H7 (cell line): ENCODE measurements around the gene RUBCNL. TPM values are rescaled to one million over a fixed set of nuclear protein-coding genes. Genes with fewer than 3 reads are reported as not detected.

ENCODE experiments used
- DNase-seq: peaks from one replicate; pipeline ENCODE4 v3.0.0; 2012
- H3K27me3 ChIP-seq: 2 replicates; pipeline ENCODE4 v1.6.0; 2011; ENCODE audit warnings: mild to moderate bottlenecking, low read length; ENCODE audit not compliant: control insufficient read depth, insufficient read depth
- H3K36me3 ChIP-seq: replicated peaks from 2 replicates; pipeline ENCODE4 v1.5.1; 2011; ENCODE audit warnings: low read length; ENCODE audit not compliant: control insufficient read depth, insufficient read depth
- H3K4me3 ChIP-seq: 2 replicates; pipeline ENCODE4 v1.5.1; 2011; ENCODE audit warnings: low read depth, mild to moderate bottlenecking, control low read depth, low read length, moderate library complexity; ENCODE audit not compliant: insufficient read depth
- total RNA-seq: library from RNA; depleted of rRNA; stranded (reverse); fragments of >200 nt; shearing (Covaris generic); gene quantifications from 2 replicates; pipeline ENCODE4 v1.2.3, GENCODE V29; 2014

The RUBCNL gene
- total RNA-seq, 1 experiment from 2014 or later, result 3.2 TPM

DNA sequence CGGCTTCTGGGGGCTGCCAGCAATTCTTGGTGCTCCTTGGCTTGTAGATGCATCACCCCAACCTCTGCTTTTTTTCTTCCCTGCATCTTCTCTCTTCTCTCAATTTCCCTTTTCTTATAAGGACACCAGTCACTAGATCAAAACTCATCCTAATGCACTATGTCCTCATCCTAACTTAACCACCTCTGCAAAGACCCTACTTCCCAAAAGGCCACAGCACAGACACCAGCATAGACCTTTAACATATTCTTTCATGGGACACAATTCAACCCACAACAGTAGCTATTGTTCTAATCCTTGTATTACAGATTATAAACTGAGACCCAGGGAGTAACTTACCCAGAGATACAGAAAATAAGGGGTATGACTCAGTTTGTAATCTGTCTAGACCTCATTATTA, 47.0 kb downstream of the RUBCNL start:
- DNase-seq, result no peak
- Histone ChIP-seq H3K4me3 (no peak overlapping the region), H3K27me3 (no peaks in the 10 kb centered on the region), H3K36me3 (no peaks in the 10 kb centered on the region)

DNA sequence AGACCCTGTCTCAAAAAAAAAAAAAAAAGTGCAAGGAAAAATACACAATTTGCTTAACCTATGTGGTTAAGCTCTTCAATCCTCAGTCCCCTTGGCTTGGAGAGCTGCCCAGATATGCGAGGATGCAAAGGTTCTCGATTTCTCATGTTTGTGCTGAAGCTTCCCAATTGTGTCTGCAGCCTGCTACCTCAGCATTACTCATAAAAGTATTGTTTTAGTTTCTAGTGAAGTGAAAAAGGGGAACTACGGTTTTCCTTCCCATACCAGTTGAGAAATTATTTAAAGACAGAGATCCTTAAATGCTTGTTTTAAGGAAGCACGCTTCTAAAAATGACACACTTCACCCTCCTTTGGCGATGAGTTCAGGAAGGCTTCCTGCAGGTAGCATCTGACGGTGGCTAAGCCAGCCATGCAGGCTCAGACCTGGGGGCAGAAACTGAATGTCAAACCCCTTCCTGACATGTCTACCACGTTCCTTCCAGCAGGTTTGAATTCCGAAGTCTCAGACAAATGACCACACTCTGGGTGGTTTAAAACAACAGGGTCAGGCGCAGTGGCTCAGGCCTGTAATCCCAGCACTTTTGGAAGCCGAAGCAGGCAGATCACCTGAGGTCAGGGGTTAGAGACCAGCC, 47.9 kb downstream of the RUBCNL start:
- Histone ChIP-seq H3K36me3 (no peaks in the 10 kb centered on the region), H3K27me3 (no peaks in the 10 kb centered on the region), H3K4me3 (no peak overlapping the region)
- DNase-seq, result no peak

DNA sequence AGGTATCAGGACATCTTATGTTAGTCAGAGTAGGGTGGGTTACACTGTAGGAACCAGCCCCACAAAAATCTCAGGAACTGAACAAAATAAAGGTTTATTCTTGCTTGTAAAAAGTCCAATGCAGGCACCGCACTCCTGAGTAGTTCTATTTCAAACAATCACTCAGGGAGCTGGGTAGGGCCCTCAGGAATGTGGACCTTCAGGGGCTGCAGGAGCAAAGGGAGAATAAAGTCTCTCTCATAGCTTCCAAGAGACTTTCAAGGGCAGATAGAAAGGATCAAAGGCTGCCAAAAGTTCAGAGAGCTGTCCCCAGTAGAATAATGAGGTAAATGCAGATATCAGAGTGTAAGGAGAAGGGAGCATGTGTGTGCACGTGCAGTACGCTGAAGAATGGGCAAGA, 49.4 kb downstream of the RUBCNL start:
- no peaks in the 10 kb centered on the region for H3K27me3 ChIP-seq
- DNase-seq, result no peak
- no peak overlapping the region for H3K4me3 ChIP-seq
- no peaks in the 10 kb centered on the region for H3K36me3 ChIP-seq

DNA sequence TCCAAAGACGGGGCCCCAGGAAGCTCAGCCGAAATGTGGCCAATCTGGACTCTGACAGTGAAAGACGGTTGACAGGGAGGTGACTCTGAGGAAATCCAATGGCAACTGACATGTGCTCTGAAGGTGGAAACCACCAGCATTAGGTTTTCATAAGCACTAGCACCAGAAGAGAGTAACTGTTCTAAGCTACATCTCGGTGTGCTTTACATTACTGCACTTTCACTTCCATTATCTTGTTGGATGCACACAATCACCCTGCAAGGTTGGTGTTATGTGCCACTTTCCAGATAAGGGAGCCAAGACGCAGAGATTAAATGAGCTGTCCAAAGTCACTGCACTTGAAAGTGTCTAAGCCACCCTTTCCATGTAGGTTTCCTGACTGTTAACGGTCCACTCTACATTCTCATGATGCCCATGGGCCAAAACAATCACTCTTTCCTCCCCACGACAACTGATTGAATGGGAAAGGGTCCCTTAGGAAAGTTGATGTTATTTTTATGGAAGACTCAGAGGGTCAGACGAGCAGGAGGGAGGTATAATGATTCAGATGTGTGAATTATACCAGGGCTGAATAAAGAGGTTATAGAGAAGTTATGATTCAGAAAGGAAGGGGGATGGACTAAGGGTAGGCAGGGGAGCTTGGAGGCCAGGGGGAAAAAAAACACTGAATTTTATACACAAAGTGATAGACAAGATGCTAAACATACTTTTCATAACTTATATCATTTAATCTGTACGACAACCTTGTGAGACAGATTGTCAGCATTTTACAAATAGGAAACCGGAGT, 52.8 kb downstream of the RUBCNL start:
- no peaks in the 10 kb centered on the region for H3K36me3 ChIP-seq
- H3K4me3 ChIP-seq, result no peak overlapping the region
- H3K27me3 ChIP-seq, result no peaks in the 10 kb centered on the region
- DNase-seq, result no peak

- H3K4me3 ChIP-seq, result no peak overlapping the region
- no peaks in the 10 kb centered on the region for H3K36me3 ChIP-seq
- no peaks in the 10 kb centered on the region for H3K27me3 ChIP-seq
- DNase-seq, result no peak
These were observed 54.3 kb downstream of the RUBCNL start for GRCh38 chr13:46332772-46333171.

DNA sequence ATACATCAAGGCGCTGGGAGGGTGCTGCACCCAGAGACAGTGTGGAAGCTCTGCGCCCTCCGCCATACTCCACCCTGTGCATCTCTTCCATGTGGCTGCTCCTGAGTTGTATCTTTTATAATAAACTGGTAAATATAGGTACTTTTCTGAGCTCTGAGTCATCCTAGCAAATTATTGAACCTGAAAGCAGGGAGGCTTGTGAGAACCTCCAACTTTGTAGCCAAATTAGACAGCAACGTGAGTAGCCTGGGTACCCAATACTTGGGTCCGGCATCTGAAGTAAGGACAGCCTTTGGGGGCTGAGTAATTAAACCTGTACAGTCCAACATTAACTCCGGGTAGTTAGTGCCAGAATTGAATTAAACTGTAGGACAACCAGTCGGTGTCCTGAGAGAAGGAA, 57.4 kb downstream of the RUBCNL start:
- no peak for DNase-seq
- Histone ChIP-seq H3K36me3 (no peaks in the 10 kb centered on the region), H3K27me3 (no peaks in the 10 kb centered on the region), H3K4me3 (no peak overlapping the region)

DNA sequence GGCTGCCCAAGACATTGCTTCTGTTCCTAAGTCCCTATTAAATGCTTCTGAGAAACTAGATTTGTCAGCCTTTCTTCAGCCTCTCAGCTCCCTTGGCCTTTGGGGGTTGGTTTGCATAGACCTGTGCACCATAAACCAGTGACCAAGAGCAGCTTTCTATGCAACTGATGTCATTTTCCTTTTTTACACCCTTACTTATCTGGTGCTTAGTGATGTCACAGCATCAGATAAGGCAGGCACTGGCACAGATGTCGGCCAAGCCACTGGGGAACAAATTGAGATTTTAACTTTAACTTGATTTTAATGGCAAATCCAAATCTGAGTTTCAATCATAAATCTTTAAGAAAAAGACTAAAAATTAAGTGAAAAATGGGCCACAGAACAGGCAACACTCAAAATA, 59.8 kb downstream of the RUBCNL start:
- Histone ChIP-seq H3K27me3 (no peaks in the 10 kb centered on the region), H3K36me3 (no peaks in the 10 kb centered on the region), H3K4me3 (no peak overlapping the region)
- DNase-seq, result no peak

- H3K4me3 ChIP-seq, result no peak overlapping the region
- no peaks in the 10 kb centered on the region; the same call in 1 of the 2 replicates for H3K27me3 ChIP-seq
- DNase-seq, result no peak
- H3K36me3 ChIP-seq, result no peaks in the 10 kb centered on the region
These were observed 62.1 kb downstream of the RUBCNL start for GRCh38 chr13:46324976-46325375.

- Histone ChIP-seq H3K4me3 (no peak overlapping the region), H3K36me3 (no peaks in the 10 kb centered on the region), H3K27me3 (no peaks in the 10 kb centered on the region; the same call in 1 of the 2 replicates)
- peak; percentile 57 for DNase-seq
These were observed 65.4 kb downstream of the RUBCNL start for GRCh38 chr13:46321494-46322225.

DNA sequence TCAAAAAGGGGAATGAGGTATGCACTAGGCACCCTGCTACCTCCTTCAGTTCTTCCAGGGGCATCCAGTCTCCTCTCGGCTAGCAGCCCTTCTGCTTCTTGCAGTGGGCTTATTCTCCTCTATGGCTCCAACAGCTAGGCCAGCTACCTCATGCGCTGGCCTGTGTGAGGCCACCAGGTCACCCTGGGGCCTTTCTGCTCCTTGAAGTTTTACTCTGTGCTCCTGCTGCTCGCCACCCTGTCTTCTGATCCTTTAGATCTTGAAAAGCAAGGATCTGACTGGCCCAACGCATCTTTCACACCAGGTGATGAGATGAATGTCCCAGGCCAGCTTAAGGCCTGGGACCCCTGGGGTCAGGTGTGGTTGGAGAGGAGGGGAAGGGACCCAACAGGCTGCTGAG, 66.2 kb downstream of the RUBCNL start:
- DNase-seq, result no peak
- Histone ChIP-seq H3K4me3 (no peak overlapping the region), H3K36me3 (no peaks in the 10 kb centered on the region), H3K27me3 (no peaks in the 10 kb centered on the region; the same call in 1 of the 2 replicates)

DNA sequence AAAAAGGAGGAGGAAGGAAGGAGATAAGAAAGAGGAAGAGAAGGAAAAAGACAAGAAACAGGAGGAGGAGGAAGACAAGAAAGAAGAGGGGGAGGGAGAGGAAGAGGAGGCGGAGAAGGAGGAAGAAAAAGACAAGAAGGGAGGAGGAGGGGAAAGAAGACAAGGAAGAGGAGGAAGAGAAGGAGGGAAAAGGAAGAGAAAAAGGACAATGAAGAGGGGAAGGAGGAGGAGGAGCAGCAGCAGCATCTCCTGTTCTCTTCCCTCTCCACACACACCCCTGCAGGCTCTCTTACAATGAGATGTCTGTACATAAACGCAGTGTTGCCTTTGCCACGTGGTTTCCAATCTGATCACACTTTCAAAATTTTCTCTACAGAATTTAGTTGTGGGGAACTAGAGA, 66.6 kb downstream of the RUBCNL start:
- Histone ChIP-seq H3K36me3 (no peaks in the 10 kb centered on the region), H3K4me3 (no peak overlapping the region), H3K27me3 (no peaks in the 10 kb centered on the region; the same call in 1 of the 2 replicates)
- DNase-seq, result no peak

GRCh38 chr13:46318986-46319385, 68.1 kb downstream of the RUBCNL start:
- no peak for DNase-seq
- Histone ChIP-seq H3K4me3 (no peak overlapping the region), H3K36me3 (no peaks in the 10 kb centered on the region), H3K27me3 (no peaks in the 10 kb centered on the region; the same call in 1 of the 2 replicates)

DNA sequence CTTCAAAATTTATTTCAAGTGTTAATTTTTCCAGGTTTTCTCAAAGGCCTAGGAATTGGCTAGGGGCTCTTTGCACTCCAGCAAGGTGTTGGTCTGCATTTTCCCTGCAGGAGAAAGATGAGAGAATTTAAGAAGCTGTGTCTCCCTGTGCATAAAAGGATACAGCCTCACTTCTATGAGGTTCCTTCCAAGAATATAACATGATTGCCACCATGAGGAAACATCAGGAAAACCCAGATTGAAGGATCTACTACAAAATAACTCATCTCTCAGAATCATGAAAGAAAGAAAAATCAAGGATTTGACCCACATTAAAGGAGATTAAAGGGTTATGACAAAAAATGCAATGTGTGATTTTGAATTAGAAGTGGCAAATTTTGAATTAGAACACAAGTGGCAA, 69.9 kb downstream of the RUBCNL start:
- H3K36me3 ChIP-seq, result no peaks in the 10 kb centered on the region
- no peaks in the 10 kb centered on the region; the same call in 1 of the 2 replicates for H3K27me3 ChIP-seq
- DNase-seq, result no peak
- no peak overlapping the region for H3K4me3 ChIP-seq

GRCh38 chr13:46315491-46316075, 71.5 kb downstream of the RUBCNL start:
- Histone ChIP-seq H3K4me3 (no peak overlapping the region), H3K36me3 (no peaks in the 10 kb centered on the region), H3K27me3 (no peaks in the 10 kb centered on the region; the same call in 1 of the 2 replicates)
- DNase-seq, result no peak
